ENCODE results near the gene ZNF668.

The ZNF668 gene

DNA sequence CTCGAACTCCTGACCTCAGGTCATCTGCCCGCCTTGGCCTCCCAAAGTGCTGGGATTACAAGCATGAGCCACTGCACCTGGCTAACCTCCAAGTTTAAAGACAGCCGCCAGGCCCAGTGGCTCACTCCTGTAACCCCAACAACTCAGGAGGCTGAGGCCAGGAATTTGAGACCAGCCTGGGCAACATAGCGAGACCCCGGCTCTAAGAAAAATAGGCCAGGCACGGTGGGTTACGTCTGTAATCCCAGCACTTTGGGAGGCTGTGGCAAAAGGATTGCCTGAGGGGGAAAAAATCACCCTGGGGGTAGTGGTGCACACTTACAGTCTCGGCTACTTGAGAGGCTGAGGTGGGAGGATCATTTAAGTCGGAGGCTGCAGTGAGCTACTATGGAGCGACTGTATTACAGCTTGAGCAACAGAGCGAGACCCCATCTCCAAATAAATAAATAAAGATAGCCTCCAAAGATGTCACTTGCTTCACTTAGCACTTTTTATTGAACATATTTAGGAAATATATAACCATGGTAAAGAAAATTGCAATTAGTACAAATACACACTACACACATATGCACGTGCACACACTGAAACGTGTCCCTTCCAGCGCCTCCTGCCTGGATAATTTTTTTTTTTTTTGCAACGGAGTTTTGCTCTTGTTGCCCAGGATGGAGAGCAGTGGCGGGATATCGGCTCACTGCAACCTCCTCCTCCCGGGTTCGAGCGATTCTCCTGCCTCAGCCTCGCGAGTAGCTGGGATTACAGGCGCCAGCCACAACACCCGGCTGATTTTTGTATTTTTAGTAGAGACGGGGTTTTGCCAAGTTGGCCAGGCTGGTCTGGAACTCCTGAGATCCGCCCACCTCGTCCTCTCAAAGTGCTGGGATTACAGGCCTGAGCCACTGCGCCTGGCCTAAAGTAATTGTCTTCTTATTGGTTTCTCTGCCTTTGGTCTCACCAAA is 32.7 kb upstream of the ZNF668 start:
- no peak for ATAC-seq
- TF ChIP-seq GLIS3 (CRISPR knock-in tag; IDR thresholded peaks at IDR 0.05) = no peak
- no peak for TF ChIP-seq TOX (CRISPR knock-in tag; IDR thresholded peaks at IDR 0.05; ENCODE audit: borderline replicate concordance)
- TF ChIP-seq, protein P1, sequence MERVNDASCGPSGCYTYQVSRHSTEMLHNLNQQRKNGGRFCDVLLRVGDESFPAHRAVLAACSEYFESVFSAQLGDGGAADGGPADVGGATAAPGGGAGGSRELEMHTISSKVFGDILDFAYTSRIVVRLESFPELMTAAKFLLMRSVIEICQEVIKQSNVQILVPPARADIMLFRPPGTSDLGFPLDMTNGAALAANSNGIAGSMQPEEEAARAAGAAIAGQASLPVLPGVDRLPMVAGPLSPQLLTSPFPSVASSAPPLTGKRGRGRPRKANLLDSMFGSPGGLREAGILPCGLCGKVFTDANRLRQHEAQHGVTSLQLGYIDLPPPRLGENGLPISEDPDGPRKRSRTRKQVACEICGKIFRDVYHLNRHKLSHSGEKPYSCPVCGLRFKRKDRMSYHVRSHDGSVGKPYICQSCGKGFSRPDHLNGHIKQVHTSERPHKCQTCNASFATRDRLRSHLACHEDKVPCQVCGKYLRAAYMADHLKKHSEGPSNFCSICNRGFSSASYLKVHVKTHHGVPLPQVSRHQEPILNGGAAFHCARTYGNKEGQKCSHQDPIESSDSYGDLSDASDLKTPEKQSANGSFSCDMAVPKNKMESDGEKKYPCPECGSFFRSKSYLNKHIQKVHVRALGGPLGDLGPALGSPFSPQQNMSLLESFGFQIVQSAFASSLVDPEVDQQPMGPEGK (CRISPR knock-in tag; IDR thresholded peaks at IDR 0.05; ENCODE audit: borderline replicate concordance) = no peak
- TF ChIP-seq ZNF70 (CRISPR knock-in tag; IDR thresholded peaks at IDR 0.05) = no peak
- TF ChIP-seq, protein P2, sequence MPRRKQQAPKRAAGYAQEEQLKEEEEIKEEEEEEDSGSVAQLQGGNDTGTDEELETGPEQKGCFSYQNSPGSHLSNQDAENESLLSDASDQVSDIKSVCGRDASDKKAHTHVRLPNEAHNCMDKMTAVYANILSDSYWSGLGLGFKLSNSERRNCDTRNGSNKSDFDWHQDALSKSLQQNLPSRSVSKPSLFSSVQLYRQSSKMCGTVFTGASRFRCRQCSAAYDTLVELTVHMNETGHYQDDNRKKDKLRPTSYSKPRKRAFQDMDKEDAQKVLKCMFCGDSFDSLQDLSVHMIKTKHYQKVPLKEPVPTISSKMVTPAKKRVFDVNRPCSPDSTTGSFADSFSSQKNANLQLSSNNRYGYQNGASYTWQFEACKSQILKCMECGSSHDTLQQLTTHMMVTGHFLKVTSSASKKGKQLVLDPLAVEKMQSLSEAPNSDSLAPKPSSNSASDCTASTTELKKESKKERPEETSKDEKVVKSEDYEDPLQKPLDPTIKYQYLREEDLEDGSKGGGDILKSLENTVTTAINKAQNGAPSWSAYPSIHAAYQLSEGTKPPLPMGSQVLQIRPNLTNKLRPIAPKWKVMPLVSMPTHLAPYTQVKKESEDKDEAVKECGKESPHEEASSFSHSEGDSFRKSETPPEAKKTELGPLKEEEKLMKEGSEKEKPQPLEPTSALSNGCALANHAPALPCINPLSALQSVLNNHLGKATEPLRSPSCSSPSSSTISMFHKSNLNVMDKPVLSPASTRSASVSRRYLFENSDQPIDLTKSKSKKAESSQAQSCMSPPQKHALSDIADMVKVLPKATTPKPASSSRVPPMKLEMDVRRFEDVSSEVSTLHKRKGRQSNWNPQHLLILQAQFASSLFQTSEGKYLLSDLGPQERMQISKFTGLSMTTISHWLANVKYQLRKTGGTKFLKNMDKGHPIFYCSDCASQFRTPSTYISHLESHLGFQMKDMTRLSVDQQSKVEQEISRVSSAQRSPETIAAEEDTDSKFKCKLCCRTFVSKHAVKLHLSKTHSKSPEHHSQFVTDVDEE (CRISPR knock-in tag; IDR thresholded peaks at IDR 0.05) = no peak
- no peak for TF ChIP-seq ARNTL (CRISPR knock-in tag; IDR thresholded peaks at IDR 0.05; ENCODE audit: borderline replicate concordance, low read depth)
- no peak for TF ChIP-seq ISL1 (CRISPR knock-in tag; IDR thresholded peaks at IDR 0.05)
- no peak for TF ChIP-seq ZNF8 (CRISPR knock-in tag; IDR thresholded peaks at IDR 0.05)
- TF ChIP-seq PPARA (CRISPR knock-in tag; IDR thresholded peaks at IDR 0.05; ENCODE audit: borderline replicate concordance) = no peak
- no peak for TF ChIP-seq OSR1 (CRISPR knock-in tag; IDR thresholded peaks at IDR 0.05)
- TF ChIP-seq CSDC2 (CRISPR knock-in tag; IDR thresholded peaks at IDR 0.05) = no peak
- TF ChIP-seq TCF4 (CRISPR knock-in tag; IDR thresholded peaks at IDR 0.05; ENCODE audit: borderline replicate concordance) = no peak
- TF ChIP-seq BACH2 (CRISPR knock-in tag; IDR thresholded peaks at IDR 0.05; ENCODE audit: borderline replicate concordance) = no peak
- TF ChIP-seq, protein P3, sequence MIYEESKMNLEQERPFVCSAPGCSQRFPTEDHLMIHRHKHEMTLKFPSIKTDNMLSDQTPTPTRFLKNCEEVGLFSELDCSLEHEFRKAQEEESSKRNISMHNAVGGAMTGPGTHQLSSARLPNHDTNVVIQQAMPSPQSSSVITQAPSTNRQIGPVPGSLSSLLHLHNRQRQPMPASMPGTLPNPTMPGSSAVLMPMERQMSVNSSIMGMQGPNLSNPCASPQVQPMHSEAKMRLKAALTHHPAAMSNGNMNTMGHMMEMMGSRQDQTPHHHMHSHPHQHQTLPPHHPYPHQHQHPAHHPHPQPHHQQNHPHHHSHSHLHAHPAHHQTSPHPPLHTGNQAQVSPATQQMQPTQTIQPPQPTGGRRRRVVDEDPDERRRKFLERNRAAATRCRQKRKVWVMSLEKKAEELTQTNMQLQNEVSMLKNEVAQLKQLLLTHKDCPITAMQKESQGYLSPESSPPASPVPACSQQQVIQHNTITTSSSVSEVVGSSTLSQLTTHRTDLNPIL (CRISPR knock-in tag; IDR thresholded peaks at IDR 0.05; ENCODE audit: low read depth) = no peak
- no peak for TF ChIP-seq RARB (CRISPR knock-in tag; IDR thresholded peaks at IDR 0.05)

DNA sequence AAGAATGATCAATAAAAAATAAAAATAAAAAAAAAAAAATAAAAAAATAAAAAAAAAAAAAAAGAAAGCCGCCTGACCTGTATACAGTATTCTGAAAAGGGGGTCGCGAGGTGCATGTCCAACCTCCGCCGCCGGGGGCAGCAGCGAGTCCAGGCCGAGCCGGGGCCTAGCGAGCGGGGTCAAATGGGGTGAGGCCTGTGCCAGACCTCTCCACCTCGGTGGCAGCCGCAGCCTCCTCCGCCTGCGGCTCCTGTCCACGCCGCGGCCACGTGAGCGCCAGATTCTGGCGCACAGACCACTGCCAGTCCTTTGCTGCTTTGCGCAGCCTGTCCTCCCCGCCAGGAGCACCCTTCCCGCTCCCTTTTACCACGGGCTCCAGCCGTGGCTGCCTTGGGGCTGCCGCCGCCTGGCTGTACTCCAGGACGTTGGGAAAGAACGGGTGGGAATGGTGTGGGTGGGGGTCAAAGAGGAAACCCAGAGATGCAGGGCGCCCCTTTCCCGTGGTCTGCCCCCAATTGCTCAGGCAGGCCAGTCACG is 31.7 kb upstream of the ZNF668 start:
- peak; percentile 51 for ATAC-seq
- TF ChIP-seq, protein P3 (CRISPR knock-in tag; IDR thresholded peaks at IDR 0.05; ENCODE audit: low read depth) = no peak
- TF ChIP-seq BACH2 (CRISPR knock-in tag; IDR thresholded peaks at IDR 0.05; ENCODE audit: borderline replicate concordance) = no peak
- TF ChIP-seq OSR1 (CRISPR knock-in tag; IDR thresholded peaks at IDR 0.05) = no peak
- TF ChIP-seq, protein P2 (CRISPR knock-in tag; IDR thresholded peaks at IDR 0.05) = peak; percentile 79
- no peak for TF ChIP-seq GLIS3 (CRISPR knock-in tag; IDR thresholded peaks at IDR 0.05)
- no peak for TF ChIP-seq CSDC2 (CRISPR knock-in tag; IDR thresholded peaks at IDR 0.05)
- TF ChIP-seq ZC3H10 (CRISPR knock-in tag; IDR thresholded peaks at IDR 0.05) = no peak
- no peak for TF ChIP-seq ESRRG (CRISPR knock-in tag; IDR thresholded peaks at IDR 0.05)
- no peak for TF ChIP-seq PPARA (CRISPR knock-in tag; IDR thresholded peaks at IDR 0.05; ENCODE audit: borderline replicate concordance)
- no peak for TF ChIP-seq ISL1 (CRISPR knock-in tag; IDR thresholded peaks at IDR 0.05)
- TF ChIP-seq, protein P4, sequence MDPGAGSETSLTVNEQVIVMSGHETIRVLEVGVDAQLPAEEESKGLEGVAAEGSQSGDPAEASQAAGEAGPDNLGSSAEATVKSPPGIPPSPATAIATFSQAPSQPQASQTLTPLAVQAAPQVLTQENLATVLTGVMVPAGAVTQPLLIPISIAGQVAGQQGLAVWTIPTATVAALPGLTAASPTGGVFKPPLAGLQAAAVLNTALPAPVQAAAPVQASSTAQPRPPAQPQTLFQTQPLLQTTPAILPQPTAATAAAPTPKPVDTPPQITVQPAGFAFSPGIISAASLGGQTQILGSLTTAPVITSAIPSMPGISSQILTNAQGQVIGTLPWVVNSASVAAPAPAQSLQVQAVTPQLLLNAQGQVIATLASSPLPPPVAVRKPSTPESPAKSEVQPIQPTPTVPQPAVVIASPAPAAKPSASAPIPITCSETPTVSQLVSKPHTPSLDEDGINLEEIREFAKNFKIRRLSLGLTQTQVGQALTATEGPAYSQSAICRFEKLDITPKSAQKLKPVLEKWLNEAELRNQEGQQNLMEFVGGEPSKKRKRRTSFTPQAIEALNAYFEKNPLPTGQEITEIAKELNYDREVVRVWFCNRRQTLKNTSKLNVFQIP (CRISPR knock-in tag; IDR thresholded peaks at IDR 0.05; ENCODE audit: borderline replicate concordance, low read depth) = no peak
- no peak for TF ChIP-seq TCF4 (CRISPR knock-in tag; IDR thresholded peaks at IDR 0.05; ENCODE audit: borderline replicate concordance)
- no peak for TF ChIP-seq ZNF8 (CRISPR knock-in tag; IDR thresholded peaks at IDR 0.05)
- TF ChIP-seq ZNF565 (CRISPR knock-in tag; conservative IDR thresholded peaks at IDR 0.05; ENCODE audit: low read depth) = no peak
- TF ChIP-seq, protein P5, sequence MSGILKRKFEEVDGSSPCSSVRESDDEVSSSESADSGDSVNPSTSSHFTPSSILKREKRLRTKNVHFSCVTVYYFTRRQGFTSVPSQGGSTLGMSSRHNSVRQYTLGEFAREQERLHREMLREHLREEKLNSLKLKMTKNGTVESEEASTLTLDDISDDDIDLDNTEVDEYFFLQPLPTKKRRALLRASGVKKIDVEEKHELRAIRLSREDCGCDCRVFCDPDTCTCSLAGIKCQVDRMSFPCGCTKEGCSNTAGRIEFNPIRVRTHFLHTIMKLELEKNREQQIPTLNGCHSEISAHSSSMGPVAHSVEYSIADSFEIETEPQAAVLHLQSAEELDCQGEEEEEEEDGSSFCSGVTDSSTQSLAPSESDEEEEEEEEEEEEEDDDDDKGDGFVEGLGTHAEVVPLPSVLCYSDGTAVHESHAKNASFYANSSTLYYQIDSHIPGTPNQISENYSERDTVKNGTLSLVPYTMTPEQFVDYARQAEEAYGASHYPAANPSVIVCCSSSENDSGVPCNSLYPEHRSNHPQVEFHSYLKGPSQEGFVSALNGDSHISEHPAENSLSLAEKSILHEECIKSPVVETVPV (CRISPR knock-in tag; IDR thresholded peaks at IDR 0.05) = no peak
- no peak for TF ChIP-seq ARNTL (CRISPR knock-in tag; IDR thresholded peaks at IDR 0.05; ENCODE audit: borderline replicate concordance, low read depth)
- TF ChIP-seq, protein P1 (CRISPR knock-in tag; IDR thresholded peaks at IDR 0.05; ENCODE audit: borderline replicate concordance) = no peak
- no peak for TF ChIP-seq RARB (CRISPR knock-in tag; IDR thresholded peaks at IDR 0.05)
